ENCODE measurements around the gene NME1. TPM values are rescaled to one million over a fixed set of nuclear protein-coding genes. Genes with fewer than 3 reads are reported as not detected.

NME1 gene
- total RNA-seq, 2 experiments from 2014 or later: 158 to 221 TPM

- TF ChIP-seq CTCF (conservative IDR thresholded peaks at IDR 0.05; ENCODE audit: low read length) (no peak), EZH2phosphoT487 (IDR thresholded peaks at IDR 0.05; ENCODE audit: borderline replicate concordance, low read depth, low read length) (no peak)
- no TSS peak for BruUV-seq (replicated peaks)
- Histone ChIP-seq H3K27ac (ENCODE audit: low read depth, low read length, poor library complexity, severe bottlenecking) (no peak overlapping the region), H3K4me2 (ENCODE audit: low read length) (no peak overlapping the region), H3K36me3 (ENCODE audit: insufficient read depth, low read length) (no peaks in the 10 kb centered on the region), H2AFZ (ENCODE audit: low read length) (no peak overlapping the region), H3K9me2 (ENCODE audit: insufficient read depth, low read length) (no peaks in the 10 kb centered on the region), H3K9me3 (ENCODE audit: low read length) (no peaks in the 10 kb centered on the region), H3K4me1 (ENCODE audit: insufficient read depth, low read length, poor library complexity, severe bottlenecking) (peaks cover 3% of the 10 kb centered on the region), H3K4me3 (ENCODE audit: low read depth, low read length, poor library complexity, severe bottlenecking) (no peak overlapping the region), H4K20me1 (ENCODE audit: insufficient read depth, low read length) (no peaks in the 10 kb centered on the region), H3K79me2 (ENCODE audit: insufficient read depth, low read depth, low read length) (no peaks in the 10 kb centered on the region)
- DNase-seq (ENCODE audit: low spot score): no peak
- intact Hi-C loops (cut with micrococcal nuclease; ENCODE audit: unreplicated experiment): no loop called here
- POLR2A ChIA-PET: interaction anchor here (0.7 kb wide), 1 partner anchor 20 kb away, joined by 3 read pairs; no protein-coding TSS in a partner anchor
- CTCF ChIA-PET (ENCODE audit: unreplicated experiment): no interaction called here
Observed at GRCh38 chr17:51133365-51133764, 20.0 kb upstream of the NME1 start.

GRCh38 chr17:51135956-51136355 is 17.4 kb upstream of the NME1 start:
- TF ChIP-seq EZH2phosphoT487 (IDR thresholded peaks at IDR 0.05; ENCODE audit: borderline replicate concordance, low read depth, low read length) (no peak), CTCF (conservative IDR thresholded peaks at IDR 0.05; ENCODE audit: low read length) (no peak)
- Histone ChIP-seq H3K4me2 (ENCODE audit: low read length) (no peak overlapping the region), H4K20me1 (ENCODE audit: insufficient read depth, low read length) (no peaks in the 10 kb centered on the region), H3K36me3 (ENCODE audit: insufficient read depth, low read length) (no peaks in the 10 kb centered on the region), H2AFZ (ENCODE audit: low read length) (no peak overlapping the region), H3K9me3 (ENCODE audit: low read length) (no peaks in the 10 kb centered on the region), H3K79me2 (ENCODE audit: insufficient read depth, low read depth, low read length) (no peaks in the 10 kb centered on the region), H3K27ac (ENCODE audit: low read depth, low read length, poor library complexity, severe bottlenecking) (no peak overlapping the region), H3K4me3 (ENCODE audit: low read depth, low read length, poor library complexity, severe bottlenecking) (no peak overlapping the region), H3K4me1 (ENCODE audit: insufficient read depth, low read length, poor library complexity, severe bottlenecking) (peaks cover 3% of the 10 kb centered on the region), H3K9me2 (ENCODE audit: insufficient read depth, low read length) (no peaks in the 10 kb centered on the region)
- CTCF ChIA-PET (ENCODE audit: unreplicated experiment): no interaction called here
- no peak for DNase-seq (ENCODE audit: low spot score)
- intact Hi-C loops (cut with micrococcal nuclease; ENCODE audit: unreplicated experiment): no loop called here
- POLR2A ChIA-PET: no interaction called here
- BruUV-seq (replicated peaks): no TSS peak

- Histone ChIP-seq H3K4me1 (ENCODE audit: insufficient read depth, low read length, poor library complexity, severe bottlenecking) (no peaks in the 10 kb centered on the region), H3K4me3 (ENCODE audit: low read depth, low read length, poor library complexity, severe bottlenecking) (no peak overlapping the region), H4K20me1 (ENCODE audit: insufficient read depth, low read length) (no peaks in the 10 kb centered on the region), H3K4me2 (ENCODE audit: low read length) (no peak overlapping the region), H3K79me2 (ENCODE audit: insufficient read depth, low read depth, low read length) (no peaks in the 10 kb centered on the region), H3K27ac (ENCODE audit: low read depth, low read length, poor library complexity, severe bottlenecking) (no peak overlapping the region), H2AFZ (ENCODE audit: low read length) (no peak overlapping the region), H3K36me3 (ENCODE audit: insufficient read depth, low read length) (no peaks in the 10 kb centered on the region), H3K9me2 (ENCODE audit: insufficient read depth, low read length) (no peaks in the 10 kb centered on the region), H3K9me3 (ENCODE audit: low read length) (no peaks in the 10 kb centered on the region)
- ChIA-PET POLR2A (interaction anchor here (0.6 kb wide), 1 partner anchor 16 kb away, joined by 4 read pairs; no protein-coding TSS in a partner anchor), CTCF (ENCODE audit: unreplicated experiment) (interaction anchor here (0.5 kb wide), 1 partner anchor 276 kb away, joined by 4 read pairs; the partner anchor contains the start of gene TOB1)
- no TSS peak for BruUV-seq (replicated peaks)
- TF ChIP-seq EZH2phosphoT487 (IDR thresholded peaks at IDR 0.05; ENCODE audit: borderline replicate concordance, low read depth, low read length) (no peak), CTCF (conservative IDR thresholded peaks at IDR 0.05; ENCODE audit: low read length) (no peak)
- no peak for DNase-seq (ENCODE audit: low spot score)
- intact Hi-C loops (cut with micrococcal nuclease; ENCODE audit: unreplicated experiment): no loop called here
Observed at GRCh38 chr17:51142597-51142996, 10.8 kb upstream of the NME1 start.
